PC-9 (cell line): ENCODE measurements around the gene SUMF1.

Experiments used
- EZH2 ChIP-seq: fragments of 200-600 bp; sonication (generic); IDR thresholded peaks from 2 replicates; pipeline ENCODE4 v1.8.0; 2017; ENCODE audit warnings: antibody characterized with exemption, low read depth
- TF ChIP-seq, protein P1 (sequence below): fragments of 200-600 bp; sonication (generic); conservative IDR thresholded peaks from 2 replicates; pipeline ENCODE4 v1.6.1; 2017; ENCODE audit warnings: mixed run types, antibody characterized with exemption, mild to moderate bottlenecking, moderate library complexity

DNA sequence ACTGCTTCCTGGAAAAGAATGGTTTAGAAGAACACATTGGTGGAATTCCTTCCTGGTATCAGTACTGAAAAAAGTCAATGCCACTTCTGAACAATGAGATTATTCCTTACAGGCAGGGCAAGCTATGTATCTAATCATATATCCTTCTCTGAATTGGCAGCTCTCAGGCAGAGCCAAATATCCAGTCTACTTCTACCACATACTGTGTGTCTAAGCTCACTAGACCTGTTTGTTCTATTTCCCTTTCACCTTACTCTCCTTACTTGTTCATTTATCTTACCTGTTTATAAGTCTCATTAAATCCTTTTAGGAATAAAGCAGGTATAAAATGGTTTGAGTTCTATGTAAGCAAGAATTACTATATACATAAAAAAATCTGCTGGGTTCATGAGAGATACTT lies 155.6 kb downstream of the SUMF1 start:
- TF ChIP-seq, protein P1, sequence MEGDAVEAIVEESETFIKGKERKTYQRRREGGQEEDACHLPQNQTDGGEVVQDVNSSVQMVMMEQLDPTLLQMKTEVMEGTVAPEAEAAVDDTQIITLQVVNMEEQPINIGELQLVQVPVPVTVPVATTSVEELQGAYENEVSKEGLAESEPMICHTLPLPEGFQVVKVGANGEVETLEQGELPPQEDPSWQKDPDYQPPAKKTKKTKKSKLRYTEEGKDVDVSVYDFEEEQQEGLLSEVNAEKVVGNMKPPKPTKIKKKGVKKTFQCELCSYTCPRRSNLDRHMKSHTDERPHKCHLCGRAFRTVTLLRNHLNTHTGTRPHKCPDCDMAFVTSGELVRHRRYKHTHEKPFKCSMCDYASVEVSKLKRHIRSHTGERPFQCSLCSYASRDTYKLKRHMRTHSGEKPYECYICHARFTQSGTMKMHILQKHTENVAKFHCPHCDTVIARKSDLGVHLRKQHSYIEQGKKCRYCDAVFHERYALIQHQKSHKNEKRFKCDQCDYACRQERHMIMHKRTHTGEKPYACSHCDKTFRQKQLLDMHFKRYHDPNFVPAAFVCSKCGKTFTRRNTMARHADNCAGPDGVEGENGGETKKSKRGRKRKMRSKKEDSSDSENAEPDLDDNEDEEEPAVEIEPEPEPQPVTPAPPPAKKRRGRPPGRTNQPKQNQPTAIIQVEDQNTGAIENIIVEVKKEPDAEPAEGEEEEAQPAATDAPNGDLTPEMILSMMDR = no peak
- TF ChIP-seq EZH2 = no peak
